Hepatocyte (in vitro differentiated cells): ENCODE results near the gene TEN1. TPM values are rescaled to one million over a fixed set of nuclear protein-coding genes. Genes with fewer than 3 reads are reported as not detected.

Source experiments
- DNase-seq: peaks from one replicate; pipeline ENCODE4 v3.0.0-alpha.2; 2016; ENCODE audit warnings: low spot score
- H2AFZ ChIP-seq: fragments of 200-600 bp; sonication (generic); 2 replicates; pipeline ENCODE4 v1.6.0; 2016; ENCODE audit warnings: antibody characterized with exemption, mild to moderate bottlenecking
- H3K27ac ChIP-seq: fragments of 200-600 bp; sonication (generic); 2 replicates; pipeline ENCODE4 v1.5.1; 2016; ENCODE audit warnings: mild to moderate bottlenecking
- H3K27me3 ChIP-seq: fragments of 200-600 bp; sonication (generic); 2 replicates; pipeline ENCODE4 v1.6.1; 2016
- H3K36me3 ChIP-seq: fragments of 200-600 bp; sonication (generic); replicated peaks from 2 replicates; pipeline ENCODE4 v1.5.1; 2016; ENCODE audit warnings: low read depth; ENCODE audit not compliant: insufficient read depth
- H3K4me1 ChIP-seq: fragments of 200-600 bp; sonication (generic); 2 replicates; pipeline ENCODE4 v1.5.1; 2016; ENCODE audit warnings: mild to moderate bottlenecking, moderate library complexity; ENCODE audit not compliant: insufficient read depth
- H3K4me2 ChIP-seq: fragments of 200-600 bp; sonication (generic); 2 replicates; pipeline ENCODE4 v1.6.0; 2016
- H3K4me3 ChIP-seq: fragments of 200-600 bp; sonication (generic); 2 replicates; pipeline ENCODE4 v1.5.1; 2016; ENCODE audit warnings: mild to moderate bottlenecking
- H3K79me2 ChIP-seq: fragments of 200-600 bp; sonication (generic); 2 replicates; pipeline ENCODE4 v1.6.0; 2017; ENCODE audit warnings: mild to moderate bottlenecking
- H3K9me2 ChIP-seq: fragments of 200-600 bp; sonication (generic); replicated peaks from 2 replicates; pipeline ENCODE4 v1.6.0; 2017; ENCODE audit warnings: mild to moderate bottlenecking; ENCODE audit not compliant: insufficient read depth
- H3K9me3 ChIP-seq: fragments of 200-600 bp; sonication (generic); 2 replicates; pipeline ENCODE4 v1.5.1; 2016; ENCODE audit warnings: low read depth, mild to moderate bottlenecking
- H4K20me1 ChIP-seq: fragments of 200-600 bp; sonication (generic); 2 replicates; pipeline ENCODE4 v1.6.0; 2016; ENCODE audit warnings: mild to moderate bottlenecking; ENCODE audit not compliant: insufficient read depth, poor library complexity, severe bottlenecking
- CTCF ChIP-seq: fragments of 200-600 bp; sonication (generic); IDR thresholded peaks from 2 replicates; pipeline ENCODE4 v1.5.1; 2016; ENCODE audit warnings: antibody characterized with exemption, mild to moderate bottlenecking; ENCODE audit not compliant: poor library complexity
- EZH2 ChIP-seq: fragments of 200-600 bp; sonication (generic); IDR thresholded peaks from 2 replicates; pipeline ENCODE4 v1.6.1; 2016; ENCODE audit warnings: antibody characterized with exemption, mild to moderate bottlenecking, borderline replicate concordance
- EZH2phosphoT487 ChIP-seq: fragments of 200-600 bp; sonication (generic); IDR thresholded peaks from one replicate; pipeline ENCODE4 v1.6.1; 2018; ENCODE audit warnings: antibody characterized with exemption, mild to moderate bottlenecking, low read depth, moderate library complexity; ENCODE audit not compliant: unreplicated experiment, severe bottlenecking
- WGBS: methylation state at CpG from one replicate; pipeline ENCODE4 v1.1.6; 2016; ENCODE audit warnings: low lambda C conversion rate; ENCODE audit errors: missing lambda C conversion rate; 5-methylcytosine and 5-hydroxymethylcytosine counted together
- polyA plus RNA-seq: library from polyadenylated mRNA; unstranded; fragments of >200 nt; fragmentation: Nextera tagmentation; extraction: Ambion mirVana; gene quantifications from 2 replicates; pipeline ENCODE4 v1.2.1, GENCODE V29; 2016
- total RNA-seq: library from RNA; depleted of rRNA; stranded (reverse); fragments of >200 nt; gene quantifications from 2 replicates; pipeline ENCODE4 v1.2.3, GENCODE V29; 2014

Gene TEN1
- total and polyA plus RNA-seq, 2 experiments from 2014 or later: 13.3 to 29.9 TPM

DNA sequence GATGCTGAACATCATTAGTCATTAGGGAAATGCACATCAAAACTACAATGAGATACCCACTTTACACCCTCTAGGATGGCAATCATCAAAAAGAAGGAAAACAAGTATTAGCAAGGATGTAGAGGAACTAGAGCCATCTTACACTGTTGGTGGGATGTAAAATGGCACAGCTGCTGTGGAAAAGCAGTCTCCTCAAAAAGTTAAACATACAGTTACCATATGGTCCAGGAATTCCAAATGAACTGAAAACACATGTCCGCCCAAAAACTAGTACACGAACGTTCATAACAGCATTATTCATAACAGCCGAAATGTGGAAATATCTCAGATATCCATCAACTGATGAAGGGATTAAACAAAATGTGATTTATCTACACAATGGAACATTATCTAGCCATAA is 45.2 kb upstream of the TEN1 start:
- Histone ChIP-seq H3K4me2 (no peak overlapping the region), H3K9me2 (no peaks in the 10 kb centered on the region), H2AFZ (no peak overlapping the region), H3K27me3 (no peaks in the 10 kb centered on the region), H3K4me3 (no peak overlapping the region), H3K36me3 (no peaks in the 10 kb centered on the region), H3K4me1 (no peaks in the 10 kb centered on the region), H3K79me2 (no peaks in the 10 kb centered on the region), H3K9me3 (no peaks in the 10 kb centered on the region), H3K27ac (no peak overlapping the region), H4K20me1 (no peaks in the 10 kb centered on the region)
- TF ChIP-seq EZH2 (no peak), EZH2phosphoT487 (no peak), CTCF (no peak)
- no peak for DNase-seq
- 73% methylated on average over 4 of the region's 4 CpGs for WGBS

DNA sequence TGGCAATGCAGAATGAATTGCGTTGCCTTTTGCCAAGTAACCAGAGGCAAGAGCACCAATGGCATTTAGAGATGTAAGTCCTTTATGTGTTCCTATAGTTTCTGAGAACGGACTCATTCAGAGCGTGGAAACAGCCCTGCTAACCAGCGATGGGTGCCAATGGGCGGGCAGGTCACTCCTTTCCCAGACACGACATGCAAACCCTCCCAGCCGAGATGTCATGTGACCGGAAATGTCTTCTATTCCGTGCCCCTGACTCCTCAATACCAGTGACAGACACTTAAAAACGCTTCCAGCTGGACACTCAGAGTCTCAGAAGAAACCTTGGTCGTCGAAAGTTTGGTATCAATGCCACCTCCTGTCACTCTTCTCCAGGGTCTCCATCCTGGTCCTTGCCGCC is 41.4 kb upstream of the TEN1 start:
- no peak overlapping the region for H3K4me3 ChIP-seq

DNA sequence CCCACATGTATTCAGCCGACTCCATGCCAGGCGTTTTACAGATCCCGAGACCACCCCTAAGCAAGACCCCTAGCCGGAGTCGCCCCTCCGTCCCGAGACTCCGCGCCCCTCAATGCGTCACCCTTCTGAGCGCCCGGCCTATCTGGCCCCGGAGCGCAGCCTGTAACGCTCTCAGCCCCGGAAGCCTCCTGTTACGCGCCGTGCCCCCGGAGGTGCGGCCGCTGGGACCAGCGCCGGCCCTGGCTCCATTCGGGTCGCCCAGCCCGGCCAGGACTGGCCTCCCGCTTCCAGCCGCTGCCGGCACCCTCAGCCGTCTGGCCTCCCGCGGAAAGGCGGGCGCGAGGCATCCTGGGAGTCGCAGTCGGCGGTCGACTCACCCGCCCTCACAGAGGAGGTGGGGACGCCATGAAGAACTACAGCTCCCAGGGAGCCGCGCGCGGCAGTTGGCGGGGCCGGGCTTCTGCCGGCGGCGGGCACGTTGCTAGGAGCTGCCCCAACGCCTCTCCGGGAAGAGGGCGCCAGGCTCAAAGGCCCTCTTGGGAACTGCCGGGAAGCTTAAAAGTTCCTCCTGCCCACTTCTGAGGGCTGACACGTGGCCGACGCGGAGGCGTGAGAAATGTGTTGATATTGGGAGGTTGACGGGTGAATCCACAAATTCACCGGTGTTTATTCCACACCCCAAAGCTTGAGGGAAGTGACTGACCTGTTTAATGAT is 38.2 kb upstream of the TEN1 start, which contains the start of gene FBF1:
Gene FBF1, minus strand, starts transcription at position 316 of the 715 bp plus-strand sequence. CDS start 2,893 bp downstream, outside the sequence.
- Histone ChIP-seq H3K4me3 (peak within 1 kb of the TSS; percentile 93), H3K9me3 (no peaks in the 10 kb centered on the region), H3K79me2 (no peaks in the 10 kb centered on the region), H2AFZ (peak within 1 kb of the TSS; percentile 89), H3K9me2 (no peaks in the 10 kb centered on the region), H4K20me1 (no peaks in the 10 kb centered on the region), H3K27ac (peak within 1 kb of the TSS; percentile 55), H3K36me3 (no peaks in the 10 kb centered on the region), H3K4me2 (peak within 1 kb of the TSS; percentile 90), H3K4me1 (no peaks in the 10 kb centered on the region), H3K27me3 (no peaks in the 10 kb centered on the region)
- 2% methylated on average over 52 of the region's 63 CpGs for WGBS
- TF ChIP-seq EZH2 (no peak), CTCF (no peak), EZH2phosphoT487 (no peak)
- DNase-seq: peak; percentile 97

More for the DNA sequence above, 41.4 kb upstream of the TEN1 start:
- no peaks in the 10 kb centered on the region for H3K9me3 ChIP-seq
- 85% methylated on average over 13 of the region's 13 CpGs for WGBS
- DNase-seq: no peak
- H3K27ac ChIP-seq: no peak overlapping the region
- no peaks in the 10 kb centered on the region for H3K36me3 ChIP-seq
- H3K79me2 ChIP-seq: no peaks in the 10 kb centered on the region
- no peak overlapping the region for H3K4me2 ChIP-seq
- H2AFZ ChIP-seq: no peak overlapping the region
- no peaks in the 10 kb centered on the region for H3K27me3 ChIP-seq
- H3K9me2 ChIP-seq: no peaks in the 10 kb centered on the region
- TF ChIP-seq CTCF (no peak), EZH2 (no peak), EZH2phosphoT487 (no peak)
- no peaks in the 10 kb centered on the region for H4K20me1 ChIP-seq
- no peaks in the 10 kb centered on the region for H3K4me1 ChIP-seq
